HepG2 (cell line): Measurements from ENCODE around the gene ABCE1. TPM values are rescaled to one million over a fixed set of nuclear protein-coding genes. Genes with fewer than 3 reads are reported as not detected.

Experiments
- ATAC-seq: fragments of 200-7000 bp; cut with Tn5 transposase; 3 replicates; pipeline ENCODE4 v1.9.1; 2020; ENCODE audit warnings: mild to moderate bottlenecking, moderate library complexity
- BruUV-seq: library from RNA; stranded (reverse); fragments of 400-500 nt; replicated peaks from 2 replicates; lab custom pipeline; 2021; lab: Mats Ljungman, UMichigan
- CTCF ChIA-PET: fragments of 300-600 bp; formaldehyde crosslinking; extraction: SDS; loops from one replicate; lab custom pipeline; 2021; ENCODE audit warnings: low total read pairs, inconsistent platforms, low intra/inter-chr PET ratio; lab: Yijun Ruan, JAX
- POLR2A ChIA-PET: fragments of 350-600 bp; sonication (Branson Sonifier 250); formaldehyde crosslinking; loops from one replicate; lab custom pipeline; 2020; ENCODE audit warnings: antibody characterized with exemption, inconsistent platforms; lab: Yijun Ruan, JAX
- DNase-seq: peaks from one replicate; pipeline ENCODE4 v3.0.0-alpha.2; 2015; ENCODE audit warnings: low spot score
- FAIRE-seq: peaks from 3 replicates; lab custom pipeline; 2011; peaks lifted over from hg19 to GRCh38; lab: Jason Lieb, UNC
- H2AFZ ChIP-seq: one replicate; pipeline ENCODE4 v1.6.1; 2011; ENCODE audit warnings: low read length, inconsistent platforms
- H3K27ac ChIP-seq: fragments of 300-600 bp; 3 replicates; pipeline ENCODE4 v1.8.0; 2011; ENCODE audit warnings: mixed run types, mild to moderate bottlenecking, mixed read lengths, low read length, inconsistent platforms; ENCODE audit not compliant: insufficient read depth; ENCODE audit errors: extremely low read length
- H3K27me3 ChIP-seq, 2 experiments: fragments of 200-600 bp in 1 of 2; 2 replicates in 1 of 2; 3 replicates in 1 of 2; pipeline versions ENCODE4 v1.6.0 to v1.8.0; 2011; ENCODE audit warnings: low read length in 2 of 2, mild to moderate bottlenecking in 2 of 2, moderate library complexity in 2 of 2, inconsistent platforms in 1 of 2; ENCODE audit not compliant: insufficient read depth in 2 of 2, control insufficient read depth in 1 of 2
- H3K36me3 ChIP-seq, 2 experiments: fragments of 200-600 bp in 1 of 2; replicated peaks in 1 of 2; 2 replicates in 1 of 2; 3 replicates in 1 of 2; pipeline versions ENCODE4 v1.5.1 to v1.8.0; 2011; ENCODE audit warnings: low read length in 2 of 2, inconsistent platforms in 1 of 2; ENCODE audit not compliant: insufficient read depth in 2 of 2, control insufficient read depth in 1 of 2
- H3K4me1 ChIP-seq: 2 replicates; pipeline ENCODE4 v1.5.1; 2012; ENCODE audit warnings: low read length, inconsistent platforms; ENCODE audit not compliant: insufficient read depth
- H3K4me2 ChIP-seq: 2 replicates; pipeline ENCODE4 v1.6.0; 2011; ENCODE audit warnings: low read depth, low read length, inconsistent platforms
- H3K4me3 ChIP-seq, 3 experiments: fragments of 200-600 bp in 1 of 3; sonication (generic), shearing (Covaris generic) in 1 of 3; replicated peaks in 1 of 3; 2 replicates each; pipeline ENCODE4 v1.5.1; 2011 to 2016; ENCODE audit warnings: low read length in 3 of 3, inconsistent platforms in 2 of 3, low read depth in 2 of 3, mild to moderate bottlenecking in 2 of 3, control low read depth in 1 of 3, mixed read lengths in 1 of 3; ENCODE audit not compliant: insufficient read depth in 1 of 3
- H3K79me2 ChIP-seq: one replicate; pipeline ENCODE4 v1.6.1; 2011; ENCODE audit warnings: low read length, inconsistent platforms; ENCODE audit not compliant: insufficient read depth
- H3K9ac ChIP-seq: 2 replicates; pipeline ENCODE4 v1.6.0; 2011; ENCODE audit warnings: mild to moderate bottlenecking, low read depth, low read length, inconsistent platforms; ENCODE audit not compliant: insufficient read depth
- H3K9me3 ChIP-seq: 2 replicates; pipeline ENCODE4 v1.5.1; 2012; ENCODE audit warnings: mild to moderate bottlenecking, low read length
- H4K20me1 ChIP-seq: 2 replicates; pipeline ENCODE4 v1.6.0; 2011; ENCODE audit warnings: inconsistent platforms, mild to moderate bottlenecking, low read length, moderate library complexity; ENCODE audit not compliant: insufficient read depth
- AHR ChIP-seq: IDR thresholded peaks from 2 replicates; pipeline ENCODE4 v1.6.1; 2018; ENCODE audit warnings: missing genetic modification reagents, missing compliant biosample characterization
- NFKB2 ChIP-seq: sonication (generic); formaldehyde crosslinking; IDR thresholded peaks from 2 replicates; pipeline ENCODE4 v1.4.0; 2020; ENCODE audit warnings: missing genetic modification reagents, borderline replicate concordance
- PBX3 ChIP-seq: sonication (generic); formaldehyde crosslinking; IDR thresholded peaks from 2 replicates; pipeline ENCODE4 v1.8.1; 2023; ENCODE audit warnings: missing genetic modification reagents, inconsistent platforms, borderline replicate concordance
- PPARG ChIP-seq: conservative IDR thresholded peaks from 2 replicates; pipeline ENCODE4 v1.6.1; 2016; ENCODE audit warnings: missing biosample characterization, missing genetic modification reagents
- RNF219 ChIP-seq: sonication (generic); formaldehyde crosslinking; IDR thresholded peaks from 2 replicates; pipeline ENCODE4 v1.5.0; 2020; ENCODE audit warnings: mild to moderate bottlenecking, missing genetic modification reagents
- SAFB2 ChIP-seq: sonication (generic); formaldehyde crosslinking; IDR thresholded peaks from 2 replicates; pipeline ENCODE4 v1.5.1; 2020; ENCODE audit warnings: missing genetic modification reagents, low read depth, mild to moderate bottlenecking, borderline replicate concordance
- SOX6 ChIP-seq, 2 experiments: fragments of 450-650 bp in 1 of 2; sonication (generic) in 1 of 2; formaldehyde crosslinking in 1 of 2; IDR thresholded peaks; 2 replicates each; pipeline versions ENCODE4 v1.4.0 to v1.6.1; 2017 to 2020; ENCODE audit warnings: antibody characterized with exemption in 1 of 2, mild to moderate bottlenecking in 1 of 2, missing genetic modification reagents in 1 of 2
- TCF12 ChIP-seq, 2 experiments: fragments of 450-650 bp in 1 of 2; sonication (generic) in 1 of 2; formaldehyde crosslinking in 1 of 2; IDR thresholded peaks; 2 replicates each; pipeline versions ENCODE4 v1.6.1 to v1.8.0; 2017 to 2022; ENCODE audit warnings: antibody characterized with exemption in 1 of 2, mild to moderate bottlenecking in 1 of 2, missing genetic modification reagents in 1 of 2, moderate library complexity in 1 of 2
- TMF1 ChIP-seq: sonication (generic); formaldehyde crosslinking; IDR thresholded peaks from 2 replicates; pipeline ENCODE4 v1.8.1; 2022; ENCODE audit warnings: low read depth, missing genetic modification reagents
- YEATS2 ChIP-seq: sonication (generic); formaldehyde crosslinking; IDR thresholded peaks from 2 replicates; pipeline ENCODE4 v1.4.0; 2020; ENCODE audit warnings: missing genetic modification reagents, borderline replicate concordance
- ZNF317 ChIP-seq: sonication (generic); formaldehyde crosslinking; IDR thresholded peaks from 2 replicates; pipeline ENCODE4 v1.5.0; 2020; ENCODE audit warnings: mild to moderate bottlenecking, missing genetic modification reagents
- ZNF761 ChIP-seq: sonication (generic); formaldehyde crosslinking; conservative IDR thresholded peaks from 2 replicates; pipeline ENCODE4 v1.4.0; 2020; ENCODE audit warnings: mild to moderate bottlenecking, missing genetic modification reagents
- ZNF775 ChIP-seq: sonication (generic); formaldehyde crosslinking; IDR thresholded peaks from 2 replicates; pipeline ENCODE4 v1.4.0; 2020; ENCODE audit warnings: missing genetic modification reagents, mild to moderate bottlenecking, moderate library complexity, borderline replicate concordance
- ZSCAN22 ChIP-seq: sonication (generic); formaldehyde crosslinking; IDR thresholded peaks from 2 replicates; pipeline ENCODE4 v1.4.0; 2020; ENCODE audit warnings: mild to moderate bottlenecking, missing genetic modification reagents
- WGBS: methylation state at CpG from one replicate; pipeline ENCODE4 v1.1.6; 2017; ENCODE audit warnings: low lambda C conversion rate; 5-methylcytosine and 5-hydroxymethylcytosine counted together
- in situ Hi-C: cut with HindIII; loops from 2 replicates; pipeline ENCODE4 v1.10.0; 2017; ENCODE audit warnings: low pct_unique_long_range_greater_than_20kb; ENCODE audit not compliant: extremely low pct_ligation_motif_present
- intact Hi-C: fragments of 100-400 bp; cut with micrococcal nuclease; formaldehyde crosslinking; loops from one replicate; pipeline ENCODE4 v1.10.0; 2022; ENCODE audit not compliant: unreplicated experiment
- polyA plus RNA-seq, 8 experiments: library from polyadenylated mRNA; depleted of rRNA in 3 of 8; stranded (reverse) in 7 of 8; unstranded in 1 of 8; fragments of >200 nt; fragmentation: Illumina TruSeq in 4 of 8; extraction: Trizol in 4 of 8; gene quantifications; 2 replicates each; pipeline versions ENCODE4 v1.2.1 to v1.2.3, GENCODE V29; 2011 to 2016; ENCODE audit warnings: low read depth in 4 of 8, missing spikeins in 1 of 8, mixed read lengths in 1 of 8; ENCODE audit not compliant: insufficient read depth in 1 of 8
- total RNA-seq, 5 experiments: library from RNA; depleted of rRNA; stranded (reverse); fragments of >200 nt; fragmentation: Illumina TruSeq; extraction: Trizol; gene quantifications; 2 replicates each; pipeline ENCODE4 v1.2.3, GENCODE V29; 2016; ENCODE audit warnings: low read depth in 1 of 5
- TF ChIP-seq, protein P1 (sequence below): IDR thresholded peaks from 2 replicates; pipeline ENCODE4 v1.6.1; 2012; ENCODE audit warnings: inconsistent platforms

ABCE1 gene
- total and polyA plus RNA-seq, 2 of the 13 experiments (the other 11 are each of a cell fraction or from before 2014, with no cell fraction given), result 50.8 to 139 TPM

- TF ChIP-seq, protein P1, sequence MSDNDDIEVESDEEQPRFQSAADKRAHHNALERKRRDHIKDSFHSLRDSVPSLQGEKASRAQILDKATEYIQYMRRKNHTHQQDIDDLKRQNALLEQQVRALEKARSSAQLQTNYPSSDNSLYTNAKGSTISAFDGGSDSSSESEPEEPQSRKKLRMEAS, result no peak
- TF ChIP-seq ZNF775 (CRISPR knock-in tag), result no peak
- no peak for TF ChIP-seq SAFB2
- no peak for TF ChIP-seq AHR (CRISPR knock-in tag)
- no peak for TF ChIP-seq NFKB2 (CRISPR knock-in tag)
- TF ChIP-seq TCF12 (IDR thresholded peaks at IDR 0.05), result no peak
- no peak for TF ChIP-seq TCF12 (CRISPR knock-in tag; IDR thresholded peaks at IDR 0.05)
- TF ChIP-seq ZSCAN22 (CRISPR knock-in tag), result no peak
- no peak for TF ChIP-seq YEATS2 (CRISPR knock-in tag)
- TF ChIP-seq TMF1 (CRISPR knock-in tag), result no peak
Measured at GRCh38 chr4:145069361-145069760, 28.8 kb upstream of the ABCE1 start (continued).

GRCh38 chr4:145071560-145071959 is 26.6 kb upstream of the ABCE1 start:
- H3K4me1 ChIP-seq, result no peaks in the 10 kb centered on the region
- no peak overlapping the region for H3K4me3 ChIP-seq
- no peaks in the 10 kb centered on the region for H3K9me3 ChIP-seq
- H3K27me3 ChIP-seq, result no peaks in the 10 kb centered on the region
- no peak overlapping the region for H2AFZ ChIP-seq
- ChIA-PET CTCF (no interaction called here), POLR2A (no interaction called here)
- H3K36me3 ChIP-seq, result peaks cover 2 to 20% of the 10 kb centered on the region in 2 experiments; a peak in 3 of 5 replicates
- in situ Hi-C loops (no loop called here), intact Hi-C loops (no loop called here)
- FAIRE-seq (no peak), ATAC-seq (no peak), DNase-seq (no peak)
- WGBS, result 96% methylated on average over 2 of the region's 2 CpGs
- BruUV-seq, result no TSS peak
- no peak overlapping the region for H3K27ac ChIP-seq
- peaks cover 4% of the 10 kb centered on the region for H3K79me2 ChIP-seq
- H4K20me1 ChIP-seq, result no peaks in the 10 kb centered on the region; the same call in 1 of the 2 replicates
- no peak overlapping the region for H3K9ac ChIP-seq
- no peak for TF ChIP-seq SOX6 (IDR thresholded peaks at IDR 0.05)
- TF ChIP-seq SOX6 (CRISPR knock-in tag; IDR thresholded peaks at IDR 0.05), result no peak
- TF ChIP-seq PPARG, result no peak
- no peak for TF ChIP-seq PBX3
- TF ChIP-seq RNF219, result no peak
- no peak for TF ChIP-seq ZNF317
- no peak for TF ChIP-seq ZNF761 (CRISPR knock-in tag)
- H3K4me2 ChIP-seq, result no peak overlapping the region
